ENCODE data around the gene ANP32A.
"Not testable (repeated sequence)": the region's sequence is repeated elsewhere in the genome, so short reads cannot be mapped to it uniquely, and the experiment has no call there.

DNA sequence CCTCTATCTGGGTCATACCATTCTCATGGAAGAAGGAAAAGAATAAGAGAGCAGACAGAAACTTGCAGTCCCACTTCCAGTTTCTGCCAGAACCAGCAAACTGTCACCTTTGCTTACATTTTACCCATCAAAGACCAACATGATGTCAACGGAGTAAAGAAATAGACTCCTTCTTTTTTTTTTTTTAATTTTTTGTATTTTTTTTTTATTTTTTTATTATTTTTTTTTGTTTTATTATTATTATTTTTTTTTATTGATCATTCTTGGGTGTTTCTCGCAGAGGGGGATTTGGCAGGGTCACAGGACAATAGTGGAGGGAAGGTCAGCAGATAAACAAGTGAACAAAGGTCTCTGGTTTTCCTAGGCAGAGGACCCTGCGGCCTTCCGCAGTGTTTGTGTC lies 38.0 kb upstream of the ANP32A start:
- TF ChIP-seq, protein P1, sequence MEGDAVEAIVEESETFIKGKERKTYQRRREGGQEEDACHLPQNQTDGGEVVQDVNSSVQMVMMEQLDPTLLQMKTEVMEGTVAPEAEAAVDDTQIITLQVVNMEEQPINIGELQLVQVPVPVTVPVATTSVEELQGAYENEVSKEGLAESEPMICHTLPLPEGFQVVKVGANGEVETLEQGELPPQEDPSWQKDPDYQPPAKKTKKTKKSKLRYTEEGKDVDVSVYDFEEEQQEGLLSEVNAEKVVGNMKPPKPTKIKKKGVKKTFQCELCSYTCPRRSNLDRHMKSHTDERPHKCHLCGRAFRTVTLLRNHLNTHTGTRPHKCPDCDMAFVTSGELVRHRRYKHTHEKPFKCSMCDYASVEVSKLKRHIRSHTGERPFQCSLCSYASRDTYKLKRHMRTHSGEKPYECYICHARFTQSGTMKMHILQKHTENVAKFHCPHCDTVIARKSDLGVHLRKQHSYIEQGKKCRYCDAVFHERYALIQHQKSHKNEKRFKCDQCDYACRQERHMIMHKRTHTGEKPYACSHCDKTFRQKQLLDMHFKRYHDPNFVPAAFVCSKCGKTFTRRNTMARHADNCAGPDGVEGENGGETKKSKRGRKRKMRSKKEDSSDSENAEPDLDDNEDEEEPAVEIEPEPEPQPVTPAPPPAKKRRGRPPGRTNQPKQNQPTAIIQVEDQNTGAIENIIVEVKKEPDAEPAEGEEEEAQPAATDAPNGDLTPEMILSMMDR (IDR thresholded peaks at IDR 0.05) = not testable (repeated sequence)
- TF ChIP-seq POLR2A (IDR thresholded peaks at IDR 0.05) = not testable (repeated sequence)

Measured in testis (tissue), 2 donors.